Ishikawa (cell line): ENCODE measurements around the gene CBR3.

Experiments
- CEBPB ChIP-seq: IDR thresholded peaks from 2 replicates; pipeline ENCODE4 v1.6.1; 2012
- CREB1 ChIP-seq: IDR thresholded peaks from 2 replicates; pipeline ENCODE4 v1.6.1; 2012; ENCODE audit warnings: low read depth
- EGR1 ChIP-seq: IDR thresholded peaks from 2 replicates; pipeline ENCODE4 v1.6.1; 2012
- EP300 ChIP-seq: IDR thresholded peaks from 2 replicates; pipeline ENCODE4 v1.6.1; 2012; ENCODE audit warnings: borderline replicate concordance
- FOXM1 ChIP-seq: IDR thresholded peaks from 2 replicates; pipeline ENCODE4 v1.6.1; 2012; ENCODE audit warnings: low read depth, borderline replicate concordance
- MAX ChIP-seq: IDR thresholded peaks from 2 replicates; pipeline ENCODE4 v1.6.1; 2012
- NFIC ChIP-seq: IDR thresholded peaks from 2 replicates; pipeline ENCODE4 v1.6.1; 2012
- RAD21 ChIP-seq: IDR thresholded peaks from 2 replicates; pipeline ENCODE4 v1.6.1; 2012; ENCODE audit warnings: low read depth
- TAF1 ChIP-seq: IDR thresholded peaks from 2 replicates; pipeline ENCODE4 v1.6.1; 2012; ENCODE audit warnings: low read depth, mild to moderate bottlenecking
- TCF12 ChIP-seq: IDR thresholded peaks from 2 replicates; pipeline ENCODE4 v1.6.1; 2012; ENCODE audit warnings: low read depth
- TEAD4 ChIP-seq: IDR thresholded peaks from 2 replicates; pipeline ENCODE4 v1.6.1; 2012
- USF1 ChIP-seq: IDR thresholded peaks from 2 replicates; pipeline ENCODE4 v1.6.1; 2012
- YY1 ChIP-seq: IDR thresholded peaks from 2 replicates; pipeline ENCODE4 v1.6.1; 2012; ENCODE audit warnings: low read depth
- ZBTB7A ChIP-seq: IDR thresholded peaks from 2 replicates; pipeline ENCODE4 v1.6.1; 2012; ENCODE audit warnings: low read depth
- TF ChIP-seq, protein P1 (sequence below): IDR thresholded peaks from 2 replicates; pipeline ENCODE4 v1.6.1; 2012; ENCODE audit warnings: low read depth, mild to moderate bottlenecking

Gene CBR3

DNA sequence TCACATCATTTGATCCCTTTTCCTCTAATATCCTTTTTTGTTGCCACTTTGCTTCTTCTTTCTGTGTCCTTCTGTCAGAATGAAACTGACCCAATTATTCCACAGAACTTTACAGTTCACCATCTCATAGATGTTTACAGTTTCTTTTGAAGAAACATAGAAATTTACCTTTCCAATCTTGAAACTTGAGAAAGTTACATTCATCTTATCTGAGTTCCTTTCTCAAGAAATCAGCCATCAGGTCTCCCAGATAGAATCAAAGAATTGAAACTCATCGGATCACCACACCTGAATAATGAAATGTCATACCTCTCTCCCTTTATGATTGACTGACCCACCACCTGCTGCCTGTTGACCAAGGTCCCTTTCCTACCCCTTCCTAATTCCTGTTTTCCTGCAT lies 41.4 kb upstream of the CBR3 start:
- TF ChIP-seq USF1 (no peak), TCF12 (no peak), EP300 (no peak), NFIC (no peak)
- TF ChIP-seq, protein P1, sequence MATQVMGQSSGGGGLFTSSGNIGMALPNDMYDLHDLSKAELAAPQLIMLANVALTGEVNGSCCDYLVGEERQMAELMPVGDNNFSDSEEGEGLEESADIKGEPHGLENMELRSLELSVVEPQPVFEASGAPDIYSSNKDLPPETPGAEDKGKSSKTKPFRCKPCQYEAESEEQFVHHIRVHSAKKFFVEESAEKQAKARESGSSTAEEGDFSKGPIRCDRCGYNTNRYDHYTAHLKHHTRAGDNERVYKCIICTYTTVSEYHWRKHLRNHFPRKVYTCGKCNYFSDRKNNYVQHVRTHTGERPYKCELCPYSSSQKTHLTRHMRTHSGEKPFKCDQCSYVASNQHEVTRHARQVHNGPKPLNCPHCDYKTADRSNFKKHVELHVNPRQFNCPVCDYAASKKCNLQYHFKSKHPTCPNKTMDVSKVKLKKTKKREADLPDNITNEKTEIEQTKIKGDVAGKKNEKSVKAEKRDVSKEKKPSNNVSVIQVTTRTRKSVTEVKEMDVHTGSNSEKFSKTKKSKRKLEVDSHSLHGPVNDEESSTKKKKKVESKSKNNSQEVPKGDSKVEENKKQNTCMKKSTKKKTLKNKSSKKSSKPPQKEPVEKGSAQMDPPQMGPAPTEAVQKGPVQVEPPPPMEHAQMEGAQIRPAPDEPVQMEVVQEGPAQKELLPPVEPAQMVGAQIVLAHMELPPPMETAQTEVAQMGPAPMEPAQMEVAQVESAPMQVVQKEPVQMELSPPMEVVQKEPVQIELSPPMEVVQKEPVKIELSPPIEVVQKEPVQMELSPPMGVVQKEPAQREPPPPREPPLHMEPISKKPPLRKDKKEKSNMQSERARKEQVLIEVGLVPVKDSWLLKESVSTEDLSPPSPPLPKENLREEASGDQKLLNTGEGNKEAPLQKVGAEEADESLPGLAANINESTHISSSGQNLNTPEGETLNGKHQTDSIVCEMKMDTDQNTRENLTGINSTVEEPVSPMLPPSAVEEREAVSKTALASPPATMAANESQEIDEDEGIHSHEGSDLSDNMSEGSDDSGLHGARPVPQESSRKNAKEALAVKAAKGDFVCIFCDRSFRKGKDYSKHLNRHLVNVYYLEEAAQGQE: no peak

GRCh38 chr21:36096398-36097290 lies 38.2 kb upstream of the CBR3 start:
- TF ChIP-seq EGR1: no peak
- no peak for TF ChIP-seq TEAD4
- no peak for TF ChIP-seq NFIC
- TF ChIP-seq TAF1: no peak
- no peak for TF ChIP-seq MAX
- TF ChIP-seq RAD21: no peak
- TF ChIP-seq EP300: no peak
- no peak for TF ChIP-seq FOXM1
- no peak for TF ChIP-seq CEBPB
- no peak for TF ChIP-seq USF1
- no peak for TF ChIP-seq YY1
- TF ChIP-seq CREB1: no peak
- TF ChIP-seq TCF12: no peak
- TF ChIP-seq ZBTB7A: no peak
- TF ChIP-seq, protein P1: no peak

- no peak for TF ChIP-seq TEAD4
- no peak for TF ChIP-seq YY1
- no peak for TF ChIP-seq TAF1
- TF ChIP-seq CREB1: no peak
- no peak for TF ChIP-seq FOXM1
- no peak for TF ChIP-seq CEBPB
- no peak for TF ChIP-seq ZBTB7A
- TF ChIP-seq USF1: no peak
- no peak for TF ChIP-seq NFIC
- no peak for TF ChIP-seq RAD21
- no peak for TF ChIP-seq EP300
- TF ChIP-seq, protein P1: no peak
Measured at GRCh38 chr21:36097427-36098181, 37.3 kb upstream of the CBR3 start.

- TF ChIP-seq TCF12: no peak
- no peak for TF ChIP-seq FOXM1
- TF ChIP-seq EGR1: no peak
- no peak for TF ChIP-seq CREB1
- no peak for TF ChIP-seq TEAD4
- no peak for TF ChIP-seq NFIC
- TF ChIP-seq CEBPB: no peak
- no peak for TF ChIP-seq EP300
Measured at GRCh38 chr21:36098182-36098532, 36.7 kb upstream of the CBR3 start.
